Stimulated activated CD4-positive, alpha-beta T cell treated with anti-CD3 and anti-CD28 coated beads, Interleukin-15, amount 100 ng/mL, for 48 hours (primary cell): ENCODE data around the gene ICAM2.
A peak's percentile ranks its signal among the peaks of the same experiment; 100 is the strongest.
"Not testable (repeated sequence)": the region's sequence is repeated elsewhere in the genome, so short reads cannot be mapped to it uniquely, and the experiment has no call there.

ENCODE experiments used
- DNase-seq, 2 donors: peaks; one replicate each; pipeline ENCODE4 v3.0.0-alpha.2; 2020; ENCODE audit warnings: low read depth in 2 of 2

The ICAM2 gene

GRCh38 chr17:63997341-63998048, 22.9 kb downstream of the ICAM2 start:
- no peak for DNase-seq

GRCh38 chr17:63996430-63997182, 23.8 kb downstream of the ICAM2 start:
- DNase-seq: no peak

- no peak for DNase-seq
These were observed 24.8 kb downstream of the ICAM2 start for GRCh38 chr17:63995626-63996025.

- DNase-seq: no peak
These were observed 27.0 kb downstream of the ICAM2 start for GRCh38 chr17:63993368-63993985.

- DNase-seq: no peak
These were observed 28.8 kb downstream of the ICAM2 start for GRCh38 chr17:63991611-63992010.

GRCh38 chr17:63989622-63990345, 30.6 kb downstream of the ICAM2 start:
- DNase-seq: no peak

- DNase-seq: no peak
These were observed 31.5 kb downstream of the ICAM2 start for GRCh38 chr17:63988741-63989621.

GRCh38 chr17:63988127-63988478, 32.3 kb downstream of the ICAM2 start:
- DNase-seq: no peak

- DNase-seq: no peak
These were observed 33.0 kb downstream of the ICAM2 start for GRCh38 chr17:63987221-63988126.

GRCh38 chr17:63986821-63987220, 33.6 kb downstream of the ICAM2 start:
- no peak for DNase-seq

- DNase-seq: no peak
These were observed 34.9 kb downstream of the ICAM2 start for GRCh38 chr17:63985387-63986140.

- peak in 1 of 2 donors; percentile 52 for DNase-seq
These were observed 35.6 kb downstream of the ICAM2 start for GRCh38 chr17:63984651-63985386.

- DNase-seq: no peak
These were observed 36.2 kb downstream of the ICAM2 start for GRCh38 chr17:63984236-63984635.

- DNase-seq: no peak
These were observed 37.1 kb downstream of the ICAM2 start for GRCh38 chr17:63983320-63983719.

GRCh38 chr17:63982641-63983040, 37.8 kb downstream of the ICAM2 start:
- DNase-seq: not testable (repeated sequence)

GRCh38 chr17:63978272-63979200, 41.9 kb downstream of the ICAM2 start:
- no peak for DNase-seq

GRCh38 chr17:63976702-63977101, 43.7 kb downstream of the ICAM2 start:
- DNase-seq: no peak
